Cardiac muscle cell (in vitro differentiated cells and primary cell): ENCODE results near the gene OIP5. TPM values are rescaled to one million over a fixed set of nuclear protein-coding genes. Genes with fewer than 3 reads are reported as not detected.

Experiments
- DNase-seq, 2 donors: peaks; one replicate each; pipeline versions ENCODE4 v3.0.0 to v3.0.0-alpha.2; 2010 to 2017; ENCODE audit warnings: low read depth in 1 of 2, low spot score in 1 of 2
- H3K27ac ChIP-seq: fragments of 200-600 bp; sonication (generic); 2 replicates; pipeline ENCODE4 v1.5.1; 2016
- H3K27me3 ChIP-seq: fragments of 200-600 bp; sonication (generic); 2 replicates; pipeline ENCODE4 v1.6.0; 2016; ENCODE audit warnings: control low read depth
- H3K36me3 ChIP-seq: fragments of 200-600 bp; sonication (generic); 2 replicates; pipeline ENCODE4 v1.5.1; 2016; ENCODE audit warnings: control low read depth
- H3K4me1 ChIP-seq: fragments of 200-600 bp; sonication (generic); 2 replicates; pipeline ENCODE4 v1.8.1; 2017; ENCODE audit warnings: low read depth, mild to moderate bottlenecking, mixed run types
- H3K4me3 ChIP-seq: fragments of 200-600 bp; sonication (generic); 2 replicates; pipeline ENCODE4 v1.5.1; 2016; ENCODE audit warnings: mild to moderate bottlenecking
- H3K9me3 ChIP-seq: fragments of 200-600 bp; sonication (generic); 2 replicates; pipeline ENCODE4 v1.5.1; 2017; ENCODE audit warnings: low read depth, mild to moderate bottlenecking, control low read depth
- polyA plus RNA-seq: library from polyadenylated mRNA; unstranded; fragments of >200 nt; fragmentation: Nextera tagmentation; extraction: Ambion mirVana; gene quantifications from 2 replicates; pipeline ENCODE4 v1.2.1, GENCODE V29; 2016
- total RNA-seq: library from RNA; depleted of rRNA; stranded (reverse); fragments of >200 nt; gene quantifications from 2 replicates; pipeline ENCODE4 v1.2.3, GENCODE V29; 2016
- TF ChIP-seq, protein P1 (sequence below): IDR thresholded peaks from 2 replicates; pipeline ENCODE4 v1.5.1; 2012; ENCODE audit warnings: low read depth, mild to moderate bottlenecking, low read length

Gene OIP5
- total and polyA plus RNA-seq, 2 experiments from 2014 or later = 8.4 to 19.8 TPM

DNA sequence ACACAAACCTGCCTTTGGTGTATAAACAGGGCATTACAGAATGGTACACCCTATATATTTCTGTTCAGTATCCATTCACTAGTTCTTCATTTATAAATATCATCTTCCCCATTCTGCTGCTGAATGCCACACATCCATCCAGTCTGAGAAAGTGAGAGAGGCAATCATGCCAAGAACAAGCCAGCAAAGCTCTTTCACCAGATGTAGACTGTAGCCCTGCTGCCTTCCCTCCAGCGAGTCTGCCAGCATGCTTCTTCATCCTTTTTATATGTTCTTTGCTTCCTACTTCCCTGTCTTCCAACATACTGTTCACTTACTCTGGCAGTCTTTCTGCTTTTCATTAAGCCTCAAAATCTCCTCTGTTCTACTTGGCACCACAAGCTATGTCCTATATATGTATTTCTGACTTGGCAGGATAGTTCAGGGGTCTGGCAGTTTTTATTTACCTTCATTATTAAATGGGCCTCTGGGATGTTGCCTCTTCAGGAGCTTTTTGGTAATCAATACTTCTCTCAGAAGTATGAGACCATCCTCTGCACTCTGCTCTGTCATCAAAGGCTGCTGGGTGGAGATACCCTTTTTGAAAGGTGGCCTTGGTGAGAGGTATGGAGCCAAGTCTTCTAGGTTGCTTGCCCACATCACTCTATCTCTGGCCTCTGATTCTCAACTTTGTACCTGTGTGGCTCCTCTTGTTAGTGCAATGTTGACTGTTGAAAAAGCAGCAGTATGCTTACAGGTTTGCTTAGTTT is 52.7 kb downstream of the OIP5 start:
- TF ChIP-seq, protein P1, sequence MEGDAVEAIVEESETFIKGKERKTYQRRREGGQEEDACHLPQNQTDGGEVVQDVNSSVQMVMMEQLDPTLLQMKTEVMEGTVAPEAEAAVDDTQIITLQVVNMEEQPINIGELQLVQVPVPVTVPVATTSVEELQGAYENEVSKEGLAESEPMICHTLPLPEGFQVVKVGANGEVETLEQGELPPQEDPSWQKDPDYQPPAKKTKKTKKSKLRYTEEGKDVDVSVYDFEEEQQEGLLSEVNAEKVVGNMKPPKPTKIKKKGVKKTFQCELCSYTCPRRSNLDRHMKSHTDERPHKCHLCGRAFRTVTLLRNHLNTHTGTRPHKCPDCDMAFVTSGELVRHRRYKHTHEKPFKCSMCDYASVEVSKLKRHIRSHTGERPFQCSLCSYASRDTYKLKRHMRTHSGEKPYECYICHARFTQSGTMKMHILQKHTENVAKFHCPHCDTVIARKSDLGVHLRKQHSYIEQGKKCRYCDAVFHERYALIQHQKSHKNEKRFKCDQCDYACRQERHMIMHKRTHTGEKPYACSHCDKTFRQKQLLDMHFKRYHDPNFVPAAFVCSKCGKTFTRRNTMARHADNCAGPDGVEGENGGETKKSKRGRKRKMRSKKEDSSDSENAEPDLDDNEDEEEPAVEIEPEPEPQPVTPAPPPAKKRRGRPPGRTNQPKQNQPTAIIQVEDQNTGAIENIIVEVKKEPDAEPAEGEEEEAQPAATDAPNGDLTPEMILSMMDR = no peak

DNA sequence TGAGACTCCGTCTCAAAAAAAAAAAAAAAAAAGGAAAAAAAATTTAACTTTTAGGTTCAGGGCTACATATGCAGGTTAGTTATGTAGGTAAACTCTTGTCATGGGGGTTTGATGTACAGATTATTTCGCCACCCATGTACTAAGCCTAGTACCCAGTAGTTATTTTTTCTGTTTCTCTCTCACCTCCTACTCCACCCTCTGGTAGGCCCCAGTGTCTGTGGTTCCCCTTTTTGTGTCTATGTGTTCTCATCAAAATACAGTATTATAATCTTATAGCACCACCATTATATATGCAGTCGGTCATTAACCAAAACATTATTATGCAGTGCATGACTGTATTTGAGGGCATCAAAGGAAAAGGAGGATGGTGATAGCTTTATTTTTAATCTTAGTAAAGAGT is 54.1 kb downstream of the OIP5 start:
- H3K27ac ChIP-seq = no peak overlapping the region
- H3K36me3 ChIP-seq = peaks cover 9% of the 10 kb centered on the region
- no peak for DNase-seq
- TF ChIP-seq, protein P1 = no peak
- no peaks in the 10 kb centered on the region for H3K9me3 ChIP-seq
- H3K4me3 ChIP-seq = no peak overlapping the region
- no peaks in the 10 kb centered on the region for H3K4me1 ChIP-seq
- no peaks in the 10 kb centered on the region for H3K27me3 ChIP-seq

More for the DNA sequence above, 52.7 kb downstream of the OIP5 start:
- Histone ChIP-seq H3K27me3 (no peaks in the 10 kb centered on the region), H3K4me3 (no peak overlapping the region), H3K4me1 (no peaks in the 10 kb centered on the region), H3K36me3 (peaks cover 9% of the 10 kb centered on the region), H3K27ac (no peak overlapping the region), H3K9me3 (no peaks in the 10 kb centered on the region)
- no peak for DNase-seq

DNA sequence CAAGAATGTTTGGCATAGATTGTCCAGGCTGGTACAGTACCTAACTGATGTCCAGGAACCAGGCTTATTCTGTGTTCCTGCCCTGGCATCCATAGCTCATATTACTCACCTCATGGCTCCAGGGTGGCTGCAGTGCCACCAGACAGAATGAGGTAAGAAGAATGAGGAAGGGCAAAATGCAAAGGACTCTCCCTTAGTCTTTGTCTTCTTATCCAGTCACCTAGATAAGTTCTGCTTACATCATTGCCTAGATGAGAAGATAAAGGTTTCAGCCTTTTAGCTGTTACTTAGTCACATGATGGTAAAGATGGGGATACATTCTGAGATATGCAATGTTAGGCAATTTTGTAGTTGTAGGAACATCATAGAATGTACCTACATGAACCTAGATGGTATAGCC is 55.6 kb downstream of the OIP5 start:
- H3K36me3 ChIP-seq = peaks cover 15% of the 10 kb centered on the region
- DNase-seq = no peak
- H3K27ac ChIP-seq = no peak overlapping the region
- TF ChIP-seq, protein P1 = no peak
- no peaks in the 10 kb centered on the region for H3K27me3 ChIP-seq
- no peak overlapping the region for H3K4me3 ChIP-seq
- H3K4me1 ChIP-seq = no peaks in the 10 kb centered on the region
- H3K9me3 ChIP-seq = no peaks in the 10 kb centered on the region

- Histone ChIP-seq H3K4me1 (no peaks in the 10 kb centered on the region), H3K27ac (no peak overlapping the region), H3K36me3 (peaks cover 15% of the 10 kb centered on the region), H3K4me3 (no peak overlapping the region), H3K9me3 (no peaks in the 10 kb centered on the region), H3K27me3 (no peaks in the 10 kb centered on the region)
- no peak for DNase-seq
- TF ChIP-seq, protein P1 = no peak
These were observed 62.5 kb downstream of the OIP5 start for GRCh38 chr15:41269887-41270286.

GRCh38 chr15:41263891-41264351 is 68.5 kb downstream of the OIP5 start:
- TF ChIP-seq, protein P1 = no peak
- Histone ChIP-seq H3K27ac (peak overlapping the region; percentile 70), H3K4me3 (no peak overlapping the region), H3K4me1 (peaks cover 18% of the 10 kb centered on the region), H3K36me3 (peaks cover 12% of the 10 kb centered on the region), H3K9me3 (no peaks in the 10 kb centered on the region), H3K27me3 (no peaks in the 10 kb centered on the region)
- DNase-seq = peak; percentile 51 to 81
